ENCODE measurements around the gene PLA2G4B.
A peak's percentile ranks its signal among the peaks of the same experiment; 100 is the strongest.

PLA2G4B gene

DNA sequence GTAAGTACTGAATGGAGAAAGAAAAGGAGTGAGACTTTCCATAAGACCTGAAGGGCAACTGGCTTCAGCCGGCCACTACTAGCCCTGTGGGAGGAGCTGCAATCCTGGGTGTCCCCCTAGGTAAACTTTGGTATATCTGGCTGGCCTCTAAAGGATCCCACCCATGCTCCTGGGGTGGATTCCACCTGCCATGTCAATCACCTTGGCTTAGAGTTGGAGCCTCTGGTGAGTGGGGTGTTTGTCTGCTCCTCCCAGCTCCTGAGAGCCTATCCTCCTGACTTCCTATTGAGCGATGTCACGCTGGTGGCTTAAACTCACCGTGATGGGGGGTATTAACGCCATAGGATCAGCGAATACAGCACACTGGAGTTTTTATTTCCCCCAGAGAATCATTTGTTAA is 52.6 kb downstream of the PLA2G4B start:
- no peak for DNase-seq

DNA sequence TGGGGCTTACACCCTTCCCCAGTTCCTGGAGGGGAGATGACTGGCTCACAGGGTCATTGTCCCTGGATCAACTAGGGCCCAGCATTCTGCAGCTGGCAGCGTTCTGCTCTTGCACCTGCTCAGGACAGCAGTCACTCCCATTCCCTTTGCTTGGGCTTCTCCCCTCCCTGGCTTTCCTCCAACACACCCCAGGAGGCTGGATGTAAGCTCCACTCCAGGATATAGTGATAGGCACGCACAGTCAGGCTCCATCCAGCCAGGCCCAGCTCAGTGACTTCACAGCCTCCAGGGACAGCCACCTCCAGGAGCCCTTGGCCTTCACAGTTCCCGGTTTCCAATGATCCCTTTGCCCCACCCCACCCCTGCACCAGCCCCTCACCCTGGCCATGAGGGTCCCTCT is 53.3 kb downstream of the PLA2G4B start:
- no peak for DNase-seq

DNA sequence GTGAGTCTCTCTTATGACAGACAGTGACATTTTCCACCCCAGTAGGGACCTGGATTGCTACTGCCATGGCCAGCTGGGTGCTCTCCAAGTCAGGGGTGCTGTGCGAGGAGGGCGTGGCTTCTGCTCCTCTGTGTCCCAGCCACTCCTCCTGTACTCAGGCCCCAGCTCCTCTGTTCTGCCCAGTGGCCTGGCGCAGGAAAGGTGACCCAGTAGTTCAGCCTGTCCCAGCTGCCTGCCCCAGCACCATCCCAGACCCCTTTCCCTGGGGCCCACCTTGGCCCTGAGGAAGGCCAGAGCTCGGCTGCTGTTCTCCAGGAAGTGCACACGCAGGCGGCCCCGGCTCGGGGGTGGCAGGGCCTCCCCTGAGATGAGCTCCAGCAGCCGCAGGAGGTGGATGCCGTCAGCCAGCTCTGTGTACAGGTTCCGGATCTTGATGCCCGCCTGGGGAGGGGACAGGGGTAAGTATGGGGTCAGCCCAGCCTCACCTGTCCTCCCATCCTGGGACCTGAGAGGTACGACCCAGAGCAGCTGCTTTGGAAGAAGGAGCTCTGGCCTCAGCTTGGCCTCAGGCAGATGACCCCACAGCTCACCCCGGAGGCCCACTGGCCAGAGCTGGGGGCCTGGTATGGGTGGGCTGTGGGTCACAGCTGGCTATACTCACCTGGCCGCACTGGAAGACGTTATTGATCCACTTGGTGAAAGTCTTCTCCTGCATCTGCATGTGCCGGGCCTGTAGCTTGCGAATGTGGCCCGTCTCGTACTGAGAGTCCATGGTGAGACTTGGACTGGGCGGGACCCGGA is 54.2 kb downstream of the PLA2G4B start:
- no peak for DNase-seq

DNA sequence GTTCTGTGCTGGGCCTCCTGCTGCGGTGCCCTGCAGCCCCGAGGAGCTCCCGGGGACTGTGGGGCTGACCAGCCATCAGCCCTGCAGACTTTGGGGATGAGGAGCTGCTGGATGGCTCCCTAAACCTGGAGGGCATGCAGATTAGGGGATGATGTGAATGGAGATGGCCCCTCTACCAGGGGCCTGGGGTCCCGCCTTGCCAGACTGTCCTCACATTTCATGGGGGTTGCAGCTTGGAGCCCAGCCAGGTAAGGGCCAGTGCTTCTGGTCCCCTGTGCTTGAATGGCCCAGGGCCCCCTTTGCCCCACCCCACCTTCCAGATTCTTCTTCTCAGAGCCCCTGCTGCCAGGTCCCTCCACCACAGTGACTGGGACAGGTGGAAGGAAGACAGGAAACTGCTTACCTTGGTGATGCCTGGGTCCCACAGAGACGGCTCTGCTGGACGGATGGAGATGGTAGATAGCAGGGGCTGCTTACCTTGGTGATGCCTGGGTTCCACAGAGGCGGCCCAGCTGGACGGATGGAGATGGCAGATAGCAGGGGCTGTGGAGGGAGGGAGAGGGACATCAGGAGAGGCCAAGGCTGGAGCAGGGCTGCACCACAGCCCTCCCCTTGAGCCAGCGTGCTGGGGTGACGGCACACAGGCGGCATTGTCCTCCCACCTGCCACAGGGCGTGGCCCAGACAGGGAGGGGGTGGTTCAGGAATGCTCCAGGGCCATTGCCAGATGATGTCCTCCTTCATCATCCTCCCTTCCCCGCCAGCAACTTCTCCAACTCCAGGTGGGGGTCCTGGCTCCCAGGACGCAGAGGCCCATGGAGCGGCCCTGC is 55.0 kb downstream of the PLA2G4B start, which contains the start of gene SPTBN5:
Gene SPTBN5, minus strand, starts transcription at position 632 of the 829 bp plus-strand sequence. Its CDS starts 556 bp downstream, at position 76.
- no peak for DNase-seq

DNA sequence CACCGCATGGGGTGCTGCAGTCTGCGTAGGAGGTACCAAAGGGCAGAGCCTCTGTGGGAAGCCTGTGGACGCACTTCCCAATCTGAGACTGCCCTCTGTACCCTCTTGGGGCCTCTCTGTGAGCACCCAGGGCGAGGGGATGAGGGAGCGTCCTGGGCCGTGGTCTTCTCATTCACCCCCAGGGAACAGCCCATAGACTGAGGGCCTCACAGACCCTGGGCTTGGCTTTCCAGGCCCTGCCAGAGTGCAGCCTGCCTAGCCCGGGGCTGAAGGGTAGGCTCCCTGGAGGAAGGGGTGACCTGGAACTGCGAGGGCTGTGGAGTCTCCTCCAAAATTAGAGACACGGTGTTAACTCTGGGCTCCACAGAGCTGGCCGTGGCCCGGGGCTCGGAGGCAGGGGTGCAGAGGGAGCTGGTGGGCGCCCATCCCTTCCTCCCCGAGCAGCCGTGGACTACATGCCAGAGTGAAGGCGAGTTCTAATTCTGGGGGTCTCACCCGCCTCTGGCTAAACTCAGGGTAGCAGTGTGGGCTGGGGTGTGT is 55.7 kb downstream of the PLA2G4B start:
- DNase-seq: no peak

DNA sequence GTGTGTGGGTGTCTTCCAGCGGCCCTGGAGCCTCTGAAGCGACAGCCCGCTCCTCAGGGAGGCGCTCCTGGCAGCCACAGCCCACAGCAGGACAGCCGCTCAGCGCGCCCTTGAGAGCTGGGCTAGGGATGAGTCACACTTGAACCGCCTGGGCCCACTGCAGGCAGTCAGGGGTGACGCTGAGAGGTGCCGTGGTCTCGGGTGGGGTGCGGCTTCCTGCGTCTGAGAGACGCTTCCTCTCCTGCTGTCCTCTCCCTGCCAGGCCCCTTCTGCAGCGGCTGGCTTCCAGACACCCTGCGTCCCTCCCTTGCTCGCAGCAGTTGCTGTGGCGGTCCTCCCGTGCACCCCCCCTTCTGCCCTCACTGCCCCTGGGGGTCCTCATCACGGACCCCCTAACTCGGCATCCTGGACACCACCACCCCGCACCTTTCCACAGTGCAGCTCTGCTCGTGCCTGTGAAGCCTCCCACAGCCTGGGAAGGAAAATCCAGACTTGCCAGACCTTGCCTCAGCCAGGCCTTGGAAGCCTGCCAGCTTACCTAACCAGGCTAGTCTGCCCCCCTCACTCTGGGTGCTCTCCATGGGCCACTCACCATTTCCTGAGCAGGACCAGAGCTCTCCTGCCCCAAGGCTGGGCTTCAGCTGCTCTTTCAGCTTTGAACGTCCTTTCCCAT is 56.3 kb downstream of the PLA2G4B start:
- DNase-seq: peak in 1 of 2 experiments; percentile 18

DNA sequence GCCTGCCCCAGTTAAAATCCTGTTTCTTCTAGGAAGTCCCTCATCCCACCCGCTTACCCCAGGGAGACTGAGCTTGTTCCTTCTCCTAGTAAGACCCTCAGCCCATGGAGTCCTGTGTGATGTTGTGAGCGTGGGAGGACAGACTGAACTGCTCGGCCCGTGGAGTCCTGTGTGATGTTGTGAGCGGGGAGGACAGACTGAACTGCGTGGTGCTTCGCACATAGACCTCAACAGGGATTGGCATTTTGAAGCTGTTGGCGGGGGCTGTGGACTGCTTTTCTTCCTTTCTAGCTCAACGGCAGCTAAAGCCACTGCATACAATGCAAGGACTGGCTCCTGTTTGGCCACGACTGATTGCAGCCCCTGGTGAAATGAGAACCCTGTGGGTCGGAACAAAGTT is 56.8 kb downstream of the PLA2G4B start:
- no peak for DNase-seq

DNA sequence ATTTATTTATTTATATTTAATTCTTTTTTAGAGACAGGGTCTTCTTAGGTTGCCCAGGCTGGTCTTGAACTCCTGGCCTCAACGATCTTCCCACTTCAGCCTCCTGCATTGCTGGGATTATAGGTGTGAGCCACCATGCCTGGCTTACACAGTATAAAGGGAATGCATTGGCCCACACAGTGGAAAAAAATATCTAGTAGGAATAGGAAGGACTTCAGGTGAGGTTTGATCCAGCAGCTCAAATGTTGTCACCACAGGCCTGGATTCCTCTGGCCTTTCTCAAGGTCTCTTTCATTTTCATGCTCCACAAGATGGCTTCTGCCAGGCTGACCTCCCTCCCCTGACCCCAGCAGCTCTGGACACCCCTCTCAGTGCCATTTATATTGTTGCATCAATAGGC is 57.3 kb downstream of the PLA2G4B start:
- no peak for DNase-seq

DNA sequence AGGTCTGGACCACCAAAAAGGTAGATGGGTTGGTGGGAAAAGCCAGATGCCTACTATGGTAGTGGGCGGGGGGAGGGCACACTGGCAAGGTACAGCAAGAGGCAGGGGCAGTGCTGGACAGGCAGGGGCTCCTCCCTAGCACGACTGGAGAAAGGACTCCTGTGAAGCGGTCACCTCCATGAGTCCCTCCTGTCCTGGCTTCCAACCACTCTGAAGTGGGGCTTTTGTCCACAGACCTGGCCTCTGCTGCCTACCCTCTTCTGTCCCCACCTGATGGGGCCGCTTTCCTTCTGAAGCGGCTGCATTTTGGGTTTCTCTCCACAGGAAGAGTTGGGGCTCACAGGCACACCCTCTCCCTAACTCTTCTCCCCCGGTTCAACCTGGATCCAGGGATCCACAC is 57.9 kb downstream of the PLA2G4B start:
- no peak for DNase-seq

DNA sequence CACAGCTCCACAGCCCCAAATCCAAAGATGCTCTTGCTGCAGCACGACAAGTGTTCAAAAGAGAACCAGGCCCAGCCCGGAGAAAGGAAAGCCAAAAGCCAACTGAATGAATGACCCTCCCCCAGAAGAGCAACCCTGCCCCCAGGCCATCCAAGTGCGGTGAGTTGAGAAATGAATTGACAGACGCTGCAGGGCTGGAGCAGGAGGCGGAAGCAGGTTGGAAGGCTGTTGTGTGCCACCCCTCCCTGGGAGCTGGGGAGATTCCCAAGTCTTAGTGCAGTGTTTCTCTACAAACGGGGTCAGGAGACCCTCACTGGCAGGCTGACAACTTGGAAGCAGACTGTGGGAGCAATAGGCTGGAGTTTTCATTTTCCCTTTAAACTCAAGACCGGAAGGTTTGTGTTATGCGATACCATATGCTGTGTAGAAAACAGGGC is 58.7 kb downstream of the PLA2G4B start:
- no peak for DNase-seq

All from AML-193 (cell line).